ENCODE measurements around the gene RHOT2.

The RHOT2 gene

GRCh38 chr16:669666-670065 lies 1.7 kb downstream of the RHOT2 start:
- no peak overlapping the region for H2BK120ac ChIP-seq (ENCODE audit: low read depth, low read length)
- H3K23ac ChIP-seq (ENCODE audit: low read length in 2 of 2): peak overlapping the region in 1 of 2 experiments; percentile 38

GRCh38 chr16:670485-671352 lies 2.8 kb downstream of the RHOT2 start:
- no peak overlapping the region for H2BK15ac ChIP-seq (ENCODE audit: low read depth, poor library complexity, severe bottlenecking)
- no peak overlapping the region for H4K91ac ChIP-seq (ENCODE audit: low read length)
- no peak overlapping the region for H4K8ac ChIP-seq (ENCODE audit: low read length)
- no peak overlapping the region for H3K4me2 ChIP-seq (ENCODE audit: low read length, poor library complexity, severe bottlenecking)
- H2BK120ac ChIP-seq (ENCODE audit: low read depth, low read length): no peak overlapping the region
- H3K79me1 ChIP-seq (replicated peaks; ENCODE audit: low read length, poor library complexity, severe bottlenecking): peaks cover 23% of the 10 kb centered on the region
- no peak for DNase-seq
- no peak overlapping the region for H3K18ac ChIP-seq (ENCODE audit: low read depth in 1 of 2, low read length in 2 of 2)
- no peak overlapping the region for H3K4me3 ChIP-seq (ENCODE audit: insufficient read depth in 1 of 2, low read depth in 1 of 2, low read length in 2 of 2)
- H3K4me1 ChIP-seq (ENCODE audit: control insufficient read depth, insufficient read depth, low read depth, low read length): peaks cover 33% of the 10 kb centered on the region
- no peaks in the 10 kb centered on the region for H3K27me3 ChIP-seq (ENCODE audit: control insufficient read depth in 1 of 2, insufficient read depth in 1 of 2, low read length in 2 of 2)
- H3K36me3 ChIP-seq (ENCODE audit: control insufficient read depth in 1 of 2, insufficient read depth in 2 of 2, low read depth in 1 of 2, low read length in 2 of 2): peaks cover 43 to 68% of the 10 kb centered on the region in 2 experiments
- no peak overlapping the region for H3K14ac ChIP-seq (ENCODE audit: low read length in 2 of 2)
- no peak overlapping the region for H3K9ac ChIP-seq (ENCODE audit: low read length)
- no peak overlapping the region for H3K27ac ChIP-seq (ENCODE audit: low read length, poor library complexity, severe bottlenecking)
- no peak overlapping the region for H2AK5ac ChIP-seq (ENCODE audit: low read length, severe bottlenecking)
- H2AFZ ChIP-seq (ENCODE audit: low read depth, low read length): no peak overlapping the region
- H3K9me3 ChIP-seq (ENCODE audit: control insufficient read depth, low read length): no peaks in the 10 kb centered on the region
- H2BK5ac ChIP-seq (ENCODE audit: low read depth, low read length, poor library complexity, severe bottlenecking): no peak overlapping the region
- H3K23ac ChIP-seq (ENCODE audit: low read length in 2 of 2): no peak overlapping the region
- H3K4ac ChIP-seq (ENCODE audit: low read depth in 1 of 2, low read length in 2 of 2): no peak overlapping the region
- 96% methylated on average over 48 of the region's 52 CpGs for WGBS
- H2BK12ac ChIP-seq (ENCODE audit: low read length in 2 of 2): no peak overlapping the region

More at GRCh38 chr16:669666-670065, 1.7 kb downstream of the RHOT2 start:
- Histone ChIP-seq H2AFZ (ENCODE audit: low read depth, low read length) (no peak overlapping the region), H3K36me3 (ENCODE audit: control insufficient read depth in 1 of 2, insufficient read depth in 2 of 2, low read depth in 1 of 2, low read length in 2 of 2) (peaks cover 43 to 68% of the 10 kb centered on the region in 2 experiments), H4K8ac (ENCODE audit: low read length) (no peak overlapping the region), H3K4ac (ENCODE audit: low read depth in 1 of 2, low read length in 2 of 2) (no peak overlapping the region), H3K27ac (ENCODE audit: low read length, poor library complexity, severe bottlenecking) (no peak overlapping the region), H3K14ac (ENCODE audit: low read length in 2 of 2) (no peak overlapping the region), H3K4me2 (ENCODE audit: low read length, poor library complexity, severe bottlenecking) (no peak overlapping the region), H3K9me3 (ENCODE audit: control insufficient read depth, low read length) (no peaks in the 10 kb centered on the region), H2AK5ac (ENCODE audit: low read length, severe bottlenecking) (no peak overlapping the region), H3K4me1 (ENCODE audit: control insufficient read depth, insufficient read depth, low read depth, low read length) (peaks cover 22% of the 10 kb centered on the region), H2BK5ac (ENCODE audit: low read depth, low read length, poor library complexity, severe bottlenecking) (no peak overlapping the region), H3K27me3 (ENCODE audit: control insufficient read depth in 1 of 2, insufficient read depth in 1 of 2, low read length in 2 of 2) (no peaks in the 10 kb centered on the region), H3K18ac (ENCODE audit: low read depth in 1 of 2, low read length in 2 of 2) (no peak overlapping the region), H3K4me3 (ENCODE audit: insufficient read depth in 1 of 2, low read depth in 1 of 2, low read length in 2 of 2) (peak overlapping the region in 1 of 2 experiments; percentile 12), H3K79me1 (replicated peaks; ENCODE audit: low read length, poor library complexity, severe bottlenecking) (peaks cover 23% of the 10 kb centered on the region), H3K9ac (ENCODE audit: low read length) (no peak overlapping the region), H2BK12ac (ENCODE audit: low read length in 2 of 2) (no peak overlapping the region), H4K91ac (ENCODE audit: low read length) (no peak overlapping the region), H2BK15ac (ENCODE audit: low read depth, poor library complexity, severe bottlenecking) (no peak overlapping the region)
- WGBS: 98% methylated on average over 13 of the region's 13 CpGs
- no peak for DNase-seq

- H3K4me3 ChIP-seq (ENCODE audit: insufficient read depth in 1 of 2, low read depth in 1 of 2, low read length in 2 of 2): no peak overlapping the region
- DNase-seq: no peak
- no peak overlapping the region for H2BK120ac ChIP-seq (ENCODE audit: low read depth, low read length)
- peaks cover 41 to 62% of the 10 kb centered on the region in 2 experiments for H3K36me3 ChIP-seq (ENCODE audit: control insufficient read depth in 1 of 2, insufficient read depth in 2 of 2, low read depth in 1 of 2, low read length in 2 of 2)
- no peak overlapping the region for H2AFZ ChIP-seq (ENCODE audit: low read depth, low read length)
- no peaks in the 10 kb centered on the region for H3K27me3 ChIP-seq (ENCODE audit: control insufficient read depth in 1 of 2, insufficient read depth in 1 of 2, low read length in 2 of 2)
- H3K4ac ChIP-seq (ENCODE audit: low read depth in 1 of 2, low read length in 2 of 2): no peak overlapping the region
- no peak overlapping the region for H3K9ac ChIP-seq (ENCODE audit: low read length)
- H2AK5ac ChIP-seq (ENCODE audit: low read length, severe bottlenecking): no peak overlapping the region
- no peak overlapping the region for H3K27ac ChIP-seq (ENCODE audit: low read length, poor library complexity, severe bottlenecking)
- H3K79me1 ChIP-seq (replicated peaks; ENCODE audit: low read length, poor library complexity, severe bottlenecking): peaks cover 23% of the 10 kb centered on the region
- no peak overlapping the region for H3K18ac ChIP-seq (ENCODE audit: low read depth in 1 of 2, low read length in 2 of 2)
- no peaks in the 10 kb centered on the region for H3K9me3 ChIP-seq (ENCODE audit: control insufficient read depth, low read length)
- H4K91ac ChIP-seq (ENCODE audit: low read length): no peak overlapping the region
- WGBS: 96% methylated on average over 40 of the region's 40 CpGs
- no peak overlapping the region for H2BK5ac ChIP-seq (ENCODE audit: low read depth, low read length, poor library complexity, severe bottlenecking)
- no peak overlapping the region for H4K8ac ChIP-seq (ENCODE audit: low read length)
- H3K14ac ChIP-seq (ENCODE audit: low read length in 2 of 2): no peak overlapping the region
- H2BK15ac ChIP-seq (ENCODE audit: low read depth, poor library complexity, severe bottlenecking): no peak overlapping the region
- no peak overlapping the region for H2BK12ac ChIP-seq (ENCODE audit: low read length in 2 of 2)
- peaks cover 39% of the 10 kb centered on the region for H3K4me1 ChIP-seq (ENCODE audit: control insufficient read depth, insufficient read depth, low read depth, low read length)
- no peak overlapping the region for H3K23ac ChIP-seq (ENCODE audit: low read length in 2 of 2)
- no peak overlapping the region for H3K4me2 ChIP-seq (ENCODE audit: low read length, poor library complexity, severe bottlenecking)
Observed at GRCh38 chr16:671353-672131, 3.6 kb downstream of the RHOT2 start.

GRCh38 chr16:672371-672770 lies 4.4 kb downstream of the RHOT2 start:
- H3K14ac ChIP-seq (ENCODE audit: low read length in 2 of 2): no peak overlapping the region
- no peak overlapping the region for H3K9ac ChIP-seq (ENCODE audit: low read length)
- no peak overlapping the region for H3K4ac ChIP-seq (ENCODE audit: low read depth in 1 of 2, low read length in 2 of 2)
- H2BK12ac ChIP-seq (ENCODE audit: low read length in 2 of 2): no peak overlapping the region
- H2AK5ac ChIP-seq (ENCODE audit: low read length, severe bottlenecking): no peak overlapping the region
- H3K4me1 ChIP-seq (ENCODE audit: control insufficient read depth, insufficient read depth, low read depth, low read length): peaks cover 40% of the 10 kb centered on the region
- 98% methylated on average over 19 of the region's 19 CpGs for WGBS
- no peak overlapping the region for H2BK120ac ChIP-seq (ENCODE audit: low read depth, low read length)
- no peaks in the 10 kb centered on the region for H3K27me3 ChIP-seq (ENCODE audit: control insufficient read depth in 1 of 2, insufficient read depth in 1 of 2, low read length in 2 of 2)
- no peak overlapping the region for H4K8ac ChIP-seq (ENCODE audit: low read length)
- H4K91ac ChIP-seq (ENCODE audit: low read length): peak overlapping the region; percentile 46
- H2BK5ac ChIP-seq (ENCODE audit: low read depth, low read length, poor library complexity, severe bottlenecking): no peak overlapping the region
- H2AFZ ChIP-seq (ENCODE audit: low read depth, low read length): no peak overlapping the region
- H3K23ac ChIP-seq (ENCODE audit: low read length in 2 of 2): no peak overlapping the region
- peaks cover 41 to 65% of the 10 kb centered on the region in 2 experiments for H3K36me3 ChIP-seq (ENCODE audit: control insufficient read depth in 1 of 2, insufficient read depth in 2 of 2, low read depth in 1 of 2, low read length in 2 of 2)
- no peak overlapping the region for H3K4me2 ChIP-seq (ENCODE audit: low read length, poor library complexity, severe bottlenecking)
- no peak overlapping the region for H3K4me3 ChIP-seq (ENCODE audit: insufficient read depth in 1 of 2, low read depth in 1 of 2, low read length in 2 of 2)
- no peak overlapping the region for H2BK15ac ChIP-seq (ENCODE audit: low read depth, poor library complexity, severe bottlenecking)
- H3K27ac ChIP-seq (ENCODE audit: low read length, poor library complexity, severe bottlenecking): no peak overlapping the region
- peaks cover 23% of the 10 kb centered on the region for H3K79me1 ChIP-seq (replicated peaks; ENCODE audit: low read length, poor library complexity, severe bottlenecking)
- H3K9me3 ChIP-seq (ENCODE audit: control insufficient read depth, low read length): no peaks in the 10 kb centered on the region
- no peak for DNase-seq
- H3K18ac ChIP-seq (ENCODE audit: low read depth in 1 of 2, low read length in 2 of 2): no peak overlapping the region

Data from mesenchymal stem cell (in vitro differentiated cells and primary cell).